GM12801 (cell line): ENCODE results near the gene AGA.

Experiments used
- TF ChIP-seq, protein P1 (sequence below): IDR thresholded peaks from one replicate; pipeline ENCODE4 v1.5.1; 2011; ENCODE audit warnings: control low read depth; ENCODE audit not compliant: insufficient read length; ENCODE audit errors: extremely low read depth

The AGA gene

DNA sequence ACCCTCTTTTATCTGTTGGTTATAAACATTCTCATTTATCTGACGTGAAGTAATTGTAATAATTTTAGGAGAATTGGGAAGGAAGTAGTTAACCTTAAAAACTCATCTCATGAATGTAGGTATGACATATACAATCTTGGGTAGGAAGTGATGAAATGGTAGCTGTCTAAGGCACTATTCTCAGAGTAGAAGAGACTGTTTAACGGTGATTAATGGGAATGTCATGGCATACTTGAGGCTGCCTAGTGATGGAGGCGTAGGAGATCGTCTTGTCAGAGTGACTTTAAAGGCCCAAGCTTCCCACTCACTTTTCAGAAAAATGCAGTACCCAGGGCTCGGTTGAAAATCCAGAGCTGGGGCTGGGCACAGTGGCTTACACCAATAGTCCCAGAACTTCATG, 19.4 kb upstream of the AGA start:
- TF ChIP-seq, protein P1, sequence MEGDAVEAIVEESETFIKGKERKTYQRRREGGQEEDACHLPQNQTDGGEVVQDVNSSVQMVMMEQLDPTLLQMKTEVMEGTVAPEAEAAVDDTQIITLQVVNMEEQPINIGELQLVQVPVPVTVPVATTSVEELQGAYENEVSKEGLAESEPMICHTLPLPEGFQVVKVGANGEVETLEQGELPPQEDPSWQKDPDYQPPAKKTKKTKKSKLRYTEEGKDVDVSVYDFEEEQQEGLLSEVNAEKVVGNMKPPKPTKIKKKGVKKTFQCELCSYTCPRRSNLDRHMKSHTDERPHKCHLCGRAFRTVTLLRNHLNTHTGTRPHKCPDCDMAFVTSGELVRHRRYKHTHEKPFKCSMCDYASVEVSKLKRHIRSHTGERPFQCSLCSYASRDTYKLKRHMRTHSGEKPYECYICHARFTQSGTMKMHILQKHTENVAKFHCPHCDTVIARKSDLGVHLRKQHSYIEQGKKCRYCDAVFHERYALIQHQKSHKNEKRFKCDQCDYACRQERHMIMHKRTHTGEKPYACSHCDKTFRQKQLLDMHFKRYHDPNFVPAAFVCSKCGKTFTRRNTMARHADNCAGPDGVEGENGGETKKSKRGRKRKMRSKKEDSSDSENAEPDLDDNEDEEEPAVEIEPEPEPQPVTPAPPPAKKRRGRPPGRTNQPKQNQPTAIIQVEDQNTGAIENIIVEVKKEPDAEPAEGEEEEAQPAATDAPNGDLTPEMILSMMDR: no peak

DNA sequence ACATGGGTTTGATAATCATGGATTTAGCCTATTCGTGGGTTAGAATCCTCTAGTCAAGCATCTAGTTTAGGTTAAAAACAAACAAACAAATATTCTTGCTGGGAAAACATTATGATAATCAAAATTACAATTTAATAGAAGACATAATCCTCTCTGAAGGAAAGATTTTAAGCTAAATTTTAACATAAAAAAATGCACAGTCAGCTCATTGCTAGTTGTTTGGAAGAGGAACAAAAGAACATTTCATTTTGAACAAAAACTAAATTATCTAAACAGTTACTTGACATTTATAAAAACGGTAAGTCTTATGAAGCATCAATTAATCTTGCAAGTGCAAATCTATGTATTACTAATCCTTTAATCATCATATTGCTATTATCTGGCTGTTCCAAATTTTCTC, 18.2 kb upstream of the AGA start:
- TF ChIP-seq, protein P1: no peak

DNA sequence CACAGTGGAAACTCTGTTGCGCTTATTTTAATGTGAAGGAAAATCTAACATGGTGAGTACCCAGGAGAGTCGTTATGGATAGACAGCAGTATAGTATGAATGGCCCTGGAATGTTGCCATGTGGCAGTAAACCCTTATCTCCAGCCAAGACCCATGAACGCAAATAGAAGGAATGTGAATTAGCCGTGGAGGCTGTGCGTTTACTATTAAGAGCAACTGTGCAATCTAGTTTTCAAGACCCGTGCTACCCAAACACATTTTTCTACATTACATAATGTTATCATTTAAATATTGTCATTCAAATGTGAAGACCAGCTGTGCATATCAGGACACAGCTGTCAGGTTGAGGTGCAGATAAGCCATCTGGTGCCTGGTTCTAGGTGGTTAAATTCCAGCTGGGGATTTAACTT, 13.3 kb upstream of the AGA start:
- TF ChIP-seq, protein P1: no peak

DNA sequence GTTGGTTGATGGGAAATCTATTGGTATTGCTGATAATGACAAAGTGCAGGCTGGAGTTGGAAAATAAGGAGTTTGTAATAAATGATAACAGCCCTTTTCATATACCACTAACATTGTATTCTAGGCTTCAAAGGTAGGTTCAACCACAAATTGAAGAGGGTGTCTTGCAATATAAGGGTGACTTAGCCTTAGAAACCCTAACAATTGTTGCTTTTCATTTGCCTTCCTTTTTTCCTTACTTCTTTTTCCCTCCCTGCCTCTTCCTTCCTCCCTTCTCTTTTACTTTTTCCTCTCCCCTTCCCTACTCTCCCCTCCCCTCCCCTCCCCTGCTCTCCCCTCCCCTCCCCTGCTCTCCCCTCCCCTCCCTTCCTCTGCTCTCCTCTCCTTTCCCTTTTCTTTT, 10.9 kb upstream of the AGA start:
- TF ChIP-seq, protein P1: no peak

DNA sequence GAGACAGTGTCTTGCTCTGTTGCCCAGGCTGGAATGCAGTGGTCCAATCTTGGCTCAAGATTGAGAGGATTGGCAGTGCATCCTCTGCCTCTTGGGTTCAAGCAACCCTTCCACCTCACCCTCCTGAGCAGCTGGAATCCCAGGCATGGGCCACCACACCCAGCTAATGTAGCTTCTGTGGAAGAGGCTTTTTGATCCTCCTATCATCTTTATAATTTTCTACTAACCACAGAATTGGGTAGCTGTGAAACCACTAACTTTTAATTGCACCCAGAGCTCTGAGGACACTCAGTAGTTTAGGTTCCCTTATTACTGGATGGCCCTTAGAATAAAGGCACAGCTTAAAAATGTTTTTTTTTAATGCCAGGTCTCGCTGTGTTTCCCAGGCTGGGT, 8.9 kb upstream of the AGA start:
- TF ChIP-seq, protein P1: no peak

DNA sequence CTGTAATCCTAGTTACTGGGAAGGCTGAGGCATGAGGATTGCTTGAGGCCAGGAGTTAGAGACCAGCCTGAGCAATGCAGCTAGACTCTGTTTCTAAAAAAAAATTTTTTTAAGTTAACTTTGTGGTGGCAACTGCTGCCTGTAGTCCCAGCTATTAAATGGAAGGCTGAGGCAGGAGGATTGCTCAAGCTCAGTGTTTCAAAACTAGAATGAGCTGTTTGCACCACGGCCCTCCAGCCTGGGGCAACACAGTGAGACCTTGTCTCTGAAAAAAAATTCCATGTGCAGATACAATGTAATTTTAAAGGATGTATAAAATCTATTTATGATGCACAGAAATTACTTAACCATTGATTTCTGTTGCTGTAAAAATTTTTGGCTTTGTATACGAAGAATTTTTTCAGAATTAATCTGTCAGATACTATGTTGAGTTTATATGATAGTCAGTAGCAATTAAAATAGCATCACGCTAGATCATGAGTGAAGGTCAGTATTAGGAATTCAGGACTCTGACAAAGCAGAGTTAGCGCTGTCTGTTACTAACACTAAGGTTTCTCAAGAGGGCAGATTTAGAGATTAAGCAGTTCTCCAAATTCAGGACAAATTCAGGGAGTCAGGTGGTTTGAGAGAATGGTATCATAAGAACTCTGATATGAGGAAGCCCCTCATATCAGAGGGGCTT, 8.3 kb upstream of the AGA start:
- TF ChIP-seq, protein P1: no peak

DNA sequence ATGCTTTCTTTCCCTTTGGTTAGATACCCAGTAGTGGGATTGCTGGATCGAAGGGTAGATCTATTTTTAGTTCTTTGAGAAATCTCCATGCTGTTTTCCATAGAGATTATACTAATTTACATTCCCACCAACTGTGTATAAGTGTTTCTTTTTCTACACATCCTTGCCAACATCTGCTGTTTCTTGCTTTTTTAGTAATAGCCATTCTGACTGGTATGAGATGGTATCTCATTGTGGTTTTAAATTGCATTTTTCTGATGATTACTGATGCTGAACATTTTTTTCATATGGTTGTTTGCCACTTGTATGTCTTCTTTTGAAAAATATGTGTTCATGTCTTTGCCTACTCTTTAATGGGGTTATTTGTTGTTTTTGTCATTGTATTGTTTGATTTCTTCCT, 6.6 kb upstream of the AGA start:
- TF ChIP-seq, protein P1: no peak
